ENCODE measurements around the gene MT3. TPM values are rescaled to one million over a fixed set of nuclear protein-coding genes. Genes with fewer than 3 reads are reported as not detected.

The MT3 gene
- total and polyA plus RNA-seq, 2 of the 8 experiments (the other 6 are each of a cell fraction or from before 2014, with no cell fraction given): 0.17 TPM; not detected in 1

DNA sequence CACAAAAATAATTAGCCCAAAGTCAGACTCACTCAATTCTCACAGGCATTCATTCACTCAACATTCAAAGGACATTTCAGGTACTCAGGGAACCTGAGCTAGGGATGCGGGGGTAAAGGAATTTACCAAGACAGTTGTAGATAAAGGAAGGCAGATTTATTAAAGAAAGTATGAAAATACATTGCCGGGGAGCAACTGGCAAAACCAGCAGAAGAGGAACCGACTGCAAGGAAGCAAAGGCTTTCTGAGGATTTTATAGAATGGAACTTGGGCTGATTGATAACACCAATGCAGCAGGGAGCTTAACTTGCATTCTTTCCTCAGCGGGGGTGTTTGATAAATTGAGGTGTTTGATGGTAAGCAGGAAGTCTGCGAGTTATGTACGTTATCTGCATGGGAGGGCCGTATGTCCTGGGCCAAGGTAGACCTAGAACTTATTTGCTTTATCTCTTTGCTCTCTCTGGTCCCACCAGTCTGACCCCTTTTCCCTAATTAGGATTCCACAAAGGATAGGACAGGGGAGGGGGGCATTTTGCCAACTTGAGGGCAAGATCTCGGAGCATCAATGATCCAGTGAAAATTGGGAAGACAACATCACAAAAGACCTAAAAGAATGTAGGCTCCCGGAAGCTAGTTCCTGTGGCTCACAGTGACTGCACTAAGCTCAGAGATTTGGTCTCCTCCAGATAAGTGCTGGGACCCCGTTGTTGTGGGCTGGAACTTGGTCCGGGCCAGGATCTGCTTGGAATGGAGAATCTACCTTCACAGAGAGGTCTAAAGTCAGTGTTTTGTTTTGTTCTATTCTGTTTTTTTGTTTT, 5.8 kb upstream of the MT3 start (continued):
- TF ChIP-seq KDM4A (IDR thresholded peaks at IDR 0.05; ENCODE audit: low read depth, low read length, severe bottlenecking) (no peak), SIX5 (IDR thresholded peaks at IDR 0.05; ENCODE audit: low read depth, low read length) (no peak)
- TF ChIP-seq, protein P1, sequence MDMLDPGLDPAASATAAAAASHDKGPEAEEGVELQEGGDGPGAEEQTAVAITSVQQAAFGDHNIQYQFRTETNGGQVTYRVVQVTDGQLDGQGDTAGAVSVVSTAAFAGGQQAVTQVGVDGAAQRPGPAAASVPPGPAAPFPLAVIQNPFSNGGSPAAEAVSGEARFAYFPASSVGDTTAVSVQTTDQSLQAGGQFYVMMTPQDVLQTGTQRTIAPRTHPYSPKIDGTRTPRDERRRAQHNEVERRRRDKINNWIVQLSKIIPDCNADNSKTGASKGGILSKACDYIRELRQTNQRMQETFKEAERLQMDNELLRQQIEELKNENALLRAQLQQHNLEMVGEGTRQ (IDR thresholded peaks at IDR 0.05; ENCODE audit: low read length): no peak

All from H1 (cell line).